CD4-positive, alpha-beta T cell treated with Interleukin-21 for 1 hour (primary cell): Measurements from ENCODE around the gene PLB1.

Experiments used
- DNase-seq: peaks from one replicate; pipeline ENCODE4 v3.0.0-alpha.2; 2020

Gene PLB1

GRCh38 chr2:28632791-28633190 lies 136.9 kb downstream of the PLB1 start:
- no peak for DNase-seq

- no peak for DNase-seq
These were observed 137.3 kb downstream of the PLB1 start for GRCh38 chr2:28633204-28633603.

- no peak for DNase-seq
These were observed 137.9 kb downstream of the PLB1 start for GRCh38 chr2:28633746-28634145.

GRCh38 chr2:28635191-28635611 lies 139.3 kb downstream of the PLB1 start:
- no peak for DNase-seq

DNA sequence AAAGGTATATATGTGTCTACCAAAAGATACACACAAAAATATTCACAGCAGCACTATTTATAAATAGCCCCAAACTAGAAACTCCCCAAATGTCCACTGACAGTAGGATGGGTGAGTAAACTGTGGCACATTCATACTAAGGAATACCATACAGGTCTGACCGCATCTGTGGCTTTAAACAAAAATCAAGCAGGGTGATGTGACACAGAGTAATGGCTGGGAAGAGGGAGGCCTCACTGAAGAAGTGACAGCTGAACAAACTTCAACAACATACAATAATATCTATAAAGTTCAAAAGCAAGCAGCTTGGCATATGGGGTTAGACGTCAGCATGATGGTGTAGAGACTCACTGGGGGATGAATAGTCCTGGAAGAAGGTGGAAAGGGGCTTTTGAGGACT lies 140.6 kb downstream of the PLB1 start:
- DNase-seq, result no peak

GRCh38 chr2:28637066-28638047 lies 141.5 kb downstream of the PLB1 start:
- DNase-seq, result no peak

- no peak for DNase-seq
These were observed 142.2 kb downstream of the PLB1 start for GRCh38 chr2:28638102-28638501.

DNA sequence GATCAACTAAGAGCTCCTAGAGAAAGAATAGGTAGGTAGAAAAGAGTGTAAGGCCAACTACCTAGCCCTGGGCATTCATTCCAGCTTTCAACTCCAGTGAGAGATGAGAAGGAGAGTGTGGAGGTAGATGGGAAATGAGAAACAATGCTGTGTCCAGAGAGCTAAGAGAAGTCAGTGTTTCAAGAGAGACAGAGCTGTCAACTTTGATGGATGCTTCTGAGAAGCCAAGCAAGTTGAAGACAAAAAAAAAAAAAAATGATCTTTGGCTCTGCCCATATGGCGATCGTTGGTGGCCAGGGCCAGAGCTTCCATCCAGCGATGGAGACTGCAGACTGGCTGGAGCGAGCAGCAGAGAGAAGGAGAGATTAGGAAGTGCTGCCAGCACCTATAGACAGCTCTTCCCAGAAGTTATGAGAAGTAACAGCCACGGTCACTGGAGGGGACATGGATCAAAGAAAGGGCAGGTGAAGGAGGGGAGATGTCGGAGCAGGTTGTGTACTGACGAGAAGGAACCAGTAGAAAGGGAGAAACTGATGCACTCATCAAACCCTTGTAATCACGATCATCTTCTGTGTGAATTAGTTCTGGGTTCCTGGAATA lies 143.3 kb downstream of the PLB1 start:
- DNase-seq, result no peak

- DNase-seq, result no peak
These were observed 144.0 kb downstream of the PLB1 start for GRCh38 chr2:28639836-28640235.

- DNase-seq, result no peak
These were observed 144.5 kb downstream of the PLB1 start for GRCh38 chr2:28640260-28640907.

DNA sequence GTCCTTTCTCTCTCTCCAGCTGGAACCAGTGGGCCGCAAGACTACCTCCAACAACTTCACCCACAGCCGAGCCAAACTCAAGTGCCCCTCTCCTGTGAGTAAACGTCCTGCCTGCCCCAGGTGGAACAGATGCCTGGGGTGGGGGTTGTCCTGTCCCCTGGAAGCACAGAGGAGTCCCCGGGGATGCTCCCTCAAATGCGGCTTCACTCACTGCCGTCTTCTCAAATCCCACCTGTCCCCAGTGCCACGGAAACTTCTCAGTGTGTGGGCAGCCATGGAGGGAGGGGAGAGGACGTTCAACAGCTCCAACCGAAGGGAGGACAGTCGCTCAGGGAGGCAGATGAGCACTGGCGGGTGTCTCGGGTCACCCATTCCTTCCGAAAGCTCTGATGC lies 145.0 kb downstream of the PLB1 start:
- DNase-seq, result no peak

- DNase-seq, result no peak
These were observed 146.9 kb downstream of the PLB1 start for GRCh38 chr2:28642796-28643195.

DNA sequence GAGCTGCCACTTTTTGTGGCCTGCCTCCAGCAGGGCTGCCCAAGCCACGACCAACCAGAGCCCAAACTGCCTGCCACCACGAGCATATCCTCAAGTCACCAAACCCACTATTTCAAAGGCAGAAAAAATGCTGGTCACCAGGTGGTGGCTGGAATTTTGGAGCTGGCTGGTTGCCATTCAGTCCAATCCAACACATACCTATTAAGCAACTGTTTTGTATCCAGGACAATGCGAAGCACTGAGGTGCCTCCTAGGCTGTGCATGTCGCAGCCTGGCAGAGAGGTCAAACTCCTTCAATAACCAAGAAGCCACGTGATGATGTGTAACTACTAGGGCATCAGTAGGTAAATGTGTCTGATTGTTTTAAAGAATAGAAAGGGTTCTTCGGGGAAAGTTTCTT lies 147.5 kb downstream of the PLB1 start:
- DNase-seq, result no peak

GRCh38 chr2:28643911-28644334 lies 148.1 kb downstream of the PLB1 start:
- DNase-seq, result no peak

- DNase-seq, result no peak
These were observed 148.9 kb downstream of the PLB1 start for GRCh38 chr2:28644760-28645159.

DNA sequence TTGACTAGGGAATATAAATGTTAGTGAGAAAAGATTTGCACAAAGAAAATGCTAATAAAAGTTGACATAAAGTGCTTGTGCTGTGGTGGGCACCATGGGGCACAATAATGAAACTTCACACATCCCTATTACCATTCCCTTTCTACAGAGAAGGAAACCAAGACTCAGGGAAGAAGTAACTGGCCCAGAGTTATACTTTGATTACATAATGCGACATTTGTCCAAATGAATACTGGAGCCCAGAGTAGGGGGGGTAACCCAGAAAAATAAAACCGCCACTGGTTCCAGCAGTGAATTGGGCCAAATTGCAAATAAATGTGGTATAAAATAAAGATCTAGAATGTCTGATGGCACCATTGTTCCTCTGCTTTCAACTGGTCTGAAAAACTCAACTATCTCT lies 149.7 kb downstream of the PLB1 start:
- DNase-seq, result no peak

- peak; percentile 16 for DNase-seq
These were observed 151.8 kb downstream of the PLB1 start for GRCh38 chr2:28647682-28648081.

DNA sequence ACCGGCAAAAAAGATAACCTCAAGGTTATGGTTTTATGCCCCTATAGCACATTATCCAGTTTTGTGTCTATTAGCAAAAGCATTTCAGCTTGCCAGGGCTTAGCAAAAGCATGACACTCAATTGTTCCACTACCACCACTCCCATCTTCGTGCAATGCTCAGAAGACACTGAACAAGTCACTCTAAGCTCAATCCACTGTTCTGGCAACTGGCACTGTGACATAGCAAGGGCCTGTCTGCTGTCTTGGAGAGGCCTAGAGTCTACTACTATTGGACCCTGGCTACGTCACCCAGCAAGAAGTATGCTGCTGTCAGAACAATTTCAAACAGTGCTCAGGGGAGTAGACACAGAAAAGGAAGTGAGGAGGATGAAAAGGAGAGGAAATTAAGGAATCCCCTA lies 152.3 kb downstream of the PLB1 start:
- no peak for DNase-seq

DNA sequence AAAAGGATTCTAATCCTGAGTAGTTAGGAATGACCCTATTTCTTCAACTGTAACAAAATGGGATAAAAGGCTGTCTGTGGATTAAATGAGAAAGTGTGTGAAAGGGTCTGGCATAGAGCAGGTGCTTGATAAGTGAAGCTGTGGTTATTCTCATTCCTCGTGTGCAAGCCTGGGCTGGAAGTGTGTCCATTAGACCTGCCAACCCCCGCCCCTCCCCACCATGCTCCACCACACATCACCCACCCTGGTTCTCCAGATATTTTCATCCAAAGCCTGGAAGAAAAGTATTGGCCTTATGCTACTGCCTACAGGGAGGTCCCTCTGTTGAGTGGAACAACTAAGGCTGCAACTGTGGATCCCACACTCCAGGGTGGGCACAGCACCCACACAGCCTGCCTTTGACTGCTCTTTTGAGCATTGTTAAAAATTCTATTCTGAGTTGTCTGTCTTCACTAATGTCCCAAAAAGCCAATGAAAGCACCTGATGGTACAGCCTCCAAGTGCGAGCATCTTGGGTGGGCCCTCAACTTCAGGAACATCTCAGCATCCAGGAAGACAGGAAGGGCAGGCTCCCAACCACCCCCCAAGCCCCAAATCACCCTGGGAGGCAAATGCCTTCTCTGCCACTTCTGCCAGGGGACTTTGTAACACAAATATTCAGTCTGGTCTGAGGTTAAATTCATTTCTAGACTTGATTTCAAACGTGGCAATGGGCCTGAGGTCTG lies 153.0 kb downstream of the PLB1 start:
- no peak for DNase-seq

DNA sequence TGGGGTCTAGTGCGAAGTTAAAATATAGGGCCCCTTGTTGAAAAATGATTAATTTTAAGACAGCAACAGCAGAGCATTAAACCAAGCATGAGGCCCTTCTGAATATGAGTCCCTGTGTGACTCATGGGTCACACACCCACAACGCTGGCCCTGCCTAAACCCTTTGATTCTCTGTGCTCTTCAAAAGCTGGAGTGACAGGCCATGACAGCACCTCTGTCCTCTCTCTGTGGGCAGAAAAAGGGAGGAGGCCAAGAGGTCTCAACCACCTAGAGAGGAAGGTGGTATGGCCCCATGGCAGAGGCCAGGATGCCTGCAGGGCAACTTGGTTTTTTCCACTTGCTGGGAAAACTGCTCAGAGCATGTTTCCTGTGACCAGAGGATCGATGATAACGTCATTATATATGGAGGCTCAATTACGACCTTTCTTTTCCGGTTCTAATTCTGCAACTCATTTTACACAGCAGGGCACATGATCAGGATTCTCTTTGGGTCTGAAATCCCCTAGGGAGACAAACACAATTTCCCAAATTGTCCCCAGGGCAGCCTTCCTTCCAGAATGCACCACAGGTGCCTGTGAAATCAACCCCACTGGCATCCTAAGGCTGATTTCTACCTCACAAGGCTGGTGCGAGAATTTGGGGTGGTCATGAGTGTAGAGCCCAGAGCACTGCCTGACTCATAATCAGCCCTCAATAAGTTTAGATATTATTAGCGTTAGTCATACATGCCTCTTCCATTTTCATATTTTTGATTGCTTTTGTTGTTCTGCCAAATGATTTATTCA lies 153.8 kb downstream of the PLB1 start:
- DNase-seq, result no peak

DNA sequence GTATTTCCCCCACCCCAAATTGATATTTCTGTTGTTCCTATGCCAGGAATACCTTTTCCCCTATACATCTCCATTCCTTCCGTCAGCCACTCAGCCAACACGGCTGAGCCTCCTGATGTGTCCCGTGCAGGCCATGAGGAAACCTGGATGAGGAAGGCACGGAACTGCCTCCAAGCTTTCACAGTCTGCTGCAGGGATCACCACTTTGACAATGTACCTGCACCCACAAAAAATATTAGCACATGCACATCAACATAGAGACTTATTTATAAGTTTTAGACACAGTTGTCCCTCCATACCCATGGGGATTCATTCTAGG lies 154.4 kb downstream of the PLB1 start:
- no peak for DNase-seq

DNA sequence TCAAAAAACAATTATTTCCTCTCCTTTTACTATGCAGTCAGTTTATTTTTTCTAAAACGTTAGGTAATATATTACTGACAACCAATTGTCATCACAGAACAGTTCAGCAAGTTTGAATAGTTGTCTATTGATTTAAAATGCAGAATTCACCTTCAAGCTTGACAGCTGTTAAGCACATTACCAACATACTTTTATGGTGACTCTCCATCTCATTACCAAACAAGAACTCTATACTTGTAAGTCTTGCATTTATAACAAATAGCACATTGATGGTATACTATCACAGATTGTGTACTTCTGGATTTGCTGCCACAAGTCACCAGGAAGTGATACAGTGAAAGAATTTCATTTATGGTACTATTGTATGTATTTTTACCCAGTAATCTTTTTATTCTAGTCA lies 156.4 kb downstream of the PLB1 start:
- DNase-seq, result no peak
